GM15510 (cell line): Measurements from ENCODE around the gene KRT80.

ENCODE experiments used
- POLR2A ChIP-seq: IDR thresholded peaks from 3 replicates; pipeline ENCODE4 v1.6.1; 2011; ENCODE audit warnings: borderline replicate concordance; ENCODE audit not compliant: insufficient read length; ENCODE audit errors: extremely low read depth

Gene KRT80

DNA sequence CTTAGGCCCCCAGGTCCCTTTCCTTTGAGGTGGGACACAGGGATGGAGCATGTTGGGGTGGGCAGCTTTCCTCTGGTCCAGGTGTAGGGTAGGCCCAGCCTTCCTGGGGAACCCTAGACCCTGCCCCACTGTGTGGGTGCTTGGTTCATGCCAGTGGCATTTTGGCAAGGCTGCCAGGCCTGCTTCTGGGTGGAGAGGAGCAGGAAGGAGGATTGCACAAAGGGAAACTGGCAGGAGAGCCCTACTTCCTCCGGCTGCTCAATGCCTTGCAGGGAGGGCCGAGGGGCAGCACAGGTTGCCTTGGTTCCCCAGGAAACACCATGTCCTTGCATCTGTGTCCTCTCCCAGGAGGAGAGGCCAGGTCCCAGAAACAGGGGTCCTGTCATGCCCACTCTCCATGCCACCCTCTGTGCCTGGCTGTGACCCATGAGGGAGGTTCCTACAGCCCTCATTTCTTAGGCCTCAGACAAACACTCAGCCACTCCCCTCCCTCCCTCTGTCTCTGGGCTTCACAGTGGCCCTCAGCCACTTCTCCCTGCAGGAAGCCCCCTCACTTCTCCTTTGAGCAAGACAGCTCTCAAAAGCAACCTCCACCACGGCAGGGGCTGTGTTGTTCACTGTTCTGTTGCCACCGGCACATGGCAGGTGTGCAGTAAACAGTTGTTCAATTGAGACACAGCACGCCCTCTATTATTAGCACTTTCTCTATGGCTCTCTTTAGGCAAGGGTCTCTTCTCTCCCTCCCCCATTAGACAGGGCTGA is 6.8 kb upstream of the KRT80 start:
- no peak for TF ChIP-seq POLR2A

DNA sequence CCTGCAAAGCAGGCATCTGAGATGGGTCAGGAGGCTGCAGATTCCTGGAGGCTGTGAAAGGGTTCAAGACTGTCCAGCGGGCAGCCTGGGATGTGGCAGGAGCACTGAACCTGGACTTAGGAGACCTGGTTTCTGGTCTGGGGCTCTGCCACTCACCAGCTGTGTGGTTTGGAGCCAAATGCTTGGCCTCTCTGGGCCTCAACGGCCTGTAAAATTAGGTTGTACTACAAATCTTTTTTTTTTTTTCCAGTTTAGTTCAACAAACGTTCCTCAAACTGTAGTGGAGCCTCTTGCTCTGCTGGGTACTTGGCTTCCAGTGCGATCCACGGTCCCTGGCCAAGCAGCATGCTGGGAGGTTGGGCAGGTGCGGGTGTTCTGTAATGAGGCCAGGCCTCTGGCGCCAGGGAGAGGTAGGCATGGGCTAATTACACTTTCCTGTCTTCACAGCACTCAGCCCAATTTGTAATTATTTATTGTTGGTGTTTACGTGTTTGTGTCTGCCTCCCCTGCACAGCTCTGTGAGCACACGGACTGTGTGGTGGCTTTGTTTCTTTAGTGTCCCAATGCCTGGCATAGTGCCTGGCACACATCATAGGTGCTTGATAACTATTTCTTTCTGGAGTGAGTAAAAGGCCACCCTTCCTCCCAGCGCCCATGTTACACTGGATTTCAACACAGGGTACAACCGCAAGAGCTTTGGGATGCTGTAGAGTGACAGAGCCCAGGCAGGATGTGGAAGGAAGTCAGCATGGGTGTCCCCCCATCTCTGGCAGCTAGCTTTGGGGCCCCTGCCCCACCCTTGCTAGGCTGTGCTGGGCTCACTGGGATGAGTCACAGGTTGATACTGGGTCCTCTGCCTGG is 5.8 kb upstream of the KRT80 start:
- no peak for TF ChIP-seq POLR2A

DNA sequence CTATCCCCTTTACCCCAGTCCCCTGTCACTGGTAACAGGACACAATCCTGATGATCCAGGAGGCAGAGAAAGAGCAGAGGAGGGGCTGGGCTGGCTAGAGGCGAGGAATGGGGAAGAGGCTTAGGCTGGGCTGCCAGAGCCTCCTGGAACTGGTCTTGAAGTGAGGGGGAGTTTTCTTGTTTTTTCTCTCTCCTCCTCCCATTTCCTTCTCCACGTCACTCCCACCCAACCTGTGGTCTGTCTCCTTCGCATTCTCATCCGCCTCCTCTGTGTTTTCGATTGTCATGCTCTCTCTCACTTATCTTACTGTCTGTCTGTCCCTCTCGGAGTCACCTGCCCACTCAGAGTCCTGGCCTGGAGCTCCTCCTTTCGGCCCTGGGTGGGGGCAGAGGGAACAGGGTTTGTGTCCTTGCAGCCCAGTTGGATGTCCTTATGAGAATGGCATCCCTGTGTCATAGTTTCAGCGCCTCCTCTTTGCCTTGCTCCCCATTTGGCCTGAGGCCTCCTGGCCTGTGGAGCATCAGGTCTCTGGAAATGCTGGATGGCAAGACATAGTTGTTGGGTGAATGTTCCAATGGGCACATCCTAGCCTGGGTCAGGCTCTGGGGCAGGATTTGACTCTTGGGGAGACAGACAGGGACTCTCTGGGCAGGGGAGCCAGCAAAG is 3.4 kb upstream of the KRT80 start:
- no peak for TF ChIP-seq POLR2A

DNA sequence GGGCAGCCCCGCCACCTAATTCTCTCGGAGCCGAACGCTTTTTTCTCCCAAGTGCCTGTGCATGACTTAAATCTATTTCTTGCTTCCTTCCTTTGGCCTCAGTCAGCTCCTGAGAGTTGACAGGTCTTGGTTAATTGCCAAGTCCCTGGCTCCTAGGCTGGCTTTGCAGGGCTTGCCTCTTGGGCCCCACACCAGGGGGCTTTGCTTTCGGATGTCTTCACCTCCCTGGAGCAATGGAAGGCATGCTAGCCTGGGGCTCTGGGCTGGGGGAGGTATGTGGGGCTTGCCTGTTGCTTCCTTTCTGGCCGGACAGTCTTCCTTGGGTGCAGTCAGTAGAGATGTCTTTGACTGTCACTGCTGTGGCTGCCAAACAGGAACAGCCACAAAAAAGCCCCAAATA is 2.2 kb upstream of the KRT80 start:
- TF ChIP-seq POLR2A: no peak

DNA sequence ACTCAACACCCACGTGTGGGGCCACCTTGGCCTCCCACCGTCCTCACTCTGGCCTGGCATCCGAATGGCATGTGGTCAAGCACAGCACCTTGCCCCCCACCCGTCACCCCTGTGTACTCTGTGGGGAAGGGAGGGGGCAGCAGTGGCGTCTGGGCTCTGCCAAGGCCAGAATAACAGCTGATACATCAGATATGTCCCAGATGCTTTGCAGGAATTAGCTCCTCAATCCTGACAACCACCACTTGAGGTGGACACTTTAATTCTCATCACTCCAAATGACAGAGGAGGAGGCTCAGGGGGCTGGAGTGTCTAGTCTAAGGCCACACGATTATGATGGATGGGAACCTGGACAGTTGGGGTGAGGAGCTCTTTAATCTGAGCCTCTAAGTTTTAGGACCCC is 1.7 kb upstream of the KRT80 start:
- no peak for TF ChIP-seq POLR2A

DNA sequence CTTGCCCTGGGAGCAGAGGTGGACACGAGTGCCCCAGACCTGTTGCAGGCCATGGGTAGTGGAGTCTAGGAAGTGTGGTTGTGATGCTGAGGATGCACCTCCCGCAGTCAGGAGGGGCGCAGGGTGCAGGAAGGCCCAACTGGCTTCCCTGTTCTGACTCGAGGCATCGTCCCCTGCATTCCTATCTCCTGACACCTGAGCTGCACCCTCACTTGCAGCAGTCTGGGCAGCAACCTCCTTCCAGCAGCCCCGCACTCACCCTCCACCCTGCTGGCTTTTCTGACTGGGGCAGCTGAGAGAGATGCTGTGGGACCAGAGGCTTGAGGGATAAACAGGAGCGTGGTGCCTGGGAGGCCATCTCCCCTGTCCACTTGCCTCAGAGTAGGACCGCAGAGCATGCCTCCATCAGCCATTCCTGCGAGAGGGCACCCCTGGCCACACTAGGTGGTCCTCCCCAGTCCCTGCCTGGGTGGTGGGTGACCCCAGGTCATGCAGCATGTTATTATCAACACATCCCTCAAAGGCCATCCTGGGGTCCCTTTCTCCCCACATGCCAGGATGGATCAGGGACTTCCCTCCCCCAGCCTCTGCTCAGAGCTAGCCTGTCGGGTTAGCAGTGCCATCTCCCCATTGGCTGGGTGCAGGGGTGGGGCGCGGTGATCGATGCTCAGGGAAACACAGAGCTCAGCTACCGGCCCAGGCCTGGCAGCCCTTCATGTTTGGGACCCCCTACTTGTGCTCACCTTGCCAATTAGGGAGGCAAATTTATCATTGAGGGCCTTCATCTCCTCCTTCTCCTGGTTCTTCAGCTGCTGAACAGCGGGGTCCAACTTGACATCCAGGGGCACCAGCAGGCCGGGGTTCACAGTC is 719 bp downstream of the KRT80 start:
- TF ChIP-seq POLR2A: no peak

DNA sequence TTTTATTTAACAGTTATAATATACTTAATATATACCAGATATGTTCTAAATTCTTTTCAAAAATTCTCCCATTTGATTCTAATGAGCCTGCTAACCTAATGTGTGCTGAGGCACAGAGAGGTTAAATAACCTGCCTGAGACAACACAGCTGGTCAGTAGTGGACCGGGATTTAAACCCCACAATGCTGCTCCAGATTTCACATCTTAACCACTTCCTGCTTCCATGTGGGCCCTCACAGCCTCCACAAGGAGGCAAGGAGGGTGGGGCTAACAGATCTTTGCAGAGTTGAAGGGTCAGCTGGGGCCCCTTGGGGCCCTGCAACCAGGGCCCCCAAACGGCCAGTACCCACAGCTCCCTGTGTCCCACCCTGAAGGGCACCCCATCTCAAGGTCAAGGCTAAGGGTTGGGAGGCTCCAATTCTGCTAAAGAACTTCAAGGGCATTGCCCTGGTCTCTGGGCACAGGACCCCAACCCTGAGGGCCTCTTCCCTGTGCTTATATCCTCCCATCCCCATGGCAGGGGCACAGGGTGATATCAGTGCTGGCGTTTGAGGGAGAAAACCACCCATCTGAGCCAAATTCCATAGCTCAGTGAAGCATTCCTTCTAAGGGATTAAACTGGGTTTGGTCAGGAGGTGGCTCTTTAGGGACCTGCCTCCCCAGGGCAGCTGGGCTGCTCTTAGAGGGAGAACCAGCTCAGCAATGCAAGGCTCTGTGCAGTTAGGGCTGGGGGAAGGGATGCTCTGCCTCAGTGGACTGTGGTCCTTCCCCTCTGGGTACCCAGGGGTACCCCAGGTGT is 2.2 kb downstream of the KRT80 start:
- no peak for TF ChIP-seq POLR2A

DNA sequence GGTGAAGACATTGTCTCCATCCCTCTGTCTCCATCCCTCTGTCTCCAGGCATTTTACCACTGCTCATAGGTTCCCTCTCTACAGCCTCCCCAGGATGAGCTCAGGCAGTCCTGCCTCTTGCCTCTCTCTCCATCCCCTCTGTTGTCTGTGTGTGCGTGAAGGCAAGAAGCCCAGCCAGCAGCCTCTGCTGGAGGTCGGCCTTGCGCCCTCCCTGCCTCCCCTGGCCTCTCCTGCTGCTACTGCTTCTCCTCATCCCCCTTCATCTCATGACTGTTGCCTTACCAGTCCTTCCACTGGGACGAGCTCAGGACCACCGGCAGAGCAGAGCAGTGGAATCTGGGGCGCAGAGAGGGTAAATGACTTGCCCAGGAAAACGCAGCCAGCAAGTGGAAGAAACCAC is 3.2 kb downstream of the KRT80 start:
- no peak for TF ChIP-seq POLR2A

DNA sequence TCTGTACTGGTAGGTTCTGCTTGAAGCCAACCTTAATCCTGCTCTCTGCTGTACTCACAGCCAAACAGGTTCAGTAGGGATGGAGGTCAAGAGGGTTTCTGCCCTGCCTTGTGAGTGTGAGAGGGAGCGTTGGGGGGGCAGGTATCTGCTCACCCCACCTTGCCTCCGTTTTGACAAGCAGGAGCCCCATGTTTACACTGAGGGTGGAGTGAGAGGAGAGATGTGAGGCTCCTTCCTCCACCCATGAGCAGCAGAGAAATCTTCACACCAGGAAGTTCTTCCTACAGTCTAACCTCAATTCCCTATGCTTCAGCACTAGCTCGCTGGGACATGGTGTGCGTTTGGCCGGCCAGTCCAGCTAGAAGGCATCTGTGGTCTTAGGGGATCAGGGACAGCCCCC is 4.2 kb downstream of the KRT80 start:
- no peak for TF ChIP-seq POLR2A

DNA sequence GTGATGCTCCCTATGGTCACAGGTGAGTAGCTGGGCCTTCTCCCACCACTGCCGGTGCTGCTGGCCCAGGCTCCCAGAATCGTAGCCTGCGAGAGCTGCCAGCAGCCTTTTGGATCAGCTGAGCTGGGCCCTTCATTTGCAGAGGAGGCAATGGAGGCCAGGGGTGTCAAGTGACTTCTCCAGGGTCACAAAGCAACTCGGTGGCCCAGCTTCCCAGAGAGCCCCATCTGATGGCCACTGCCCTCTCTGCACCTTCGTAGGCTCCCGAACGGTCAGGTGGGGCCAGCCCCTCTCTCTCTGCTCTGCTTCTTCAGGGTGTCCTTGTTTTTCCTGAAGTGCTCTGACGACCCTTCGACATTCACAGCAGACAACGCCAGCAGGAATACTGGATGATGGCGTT is 4.6 kb downstream of the KRT80 start:
- no peak for TF ChIP-seq POLR2A

DNA sequence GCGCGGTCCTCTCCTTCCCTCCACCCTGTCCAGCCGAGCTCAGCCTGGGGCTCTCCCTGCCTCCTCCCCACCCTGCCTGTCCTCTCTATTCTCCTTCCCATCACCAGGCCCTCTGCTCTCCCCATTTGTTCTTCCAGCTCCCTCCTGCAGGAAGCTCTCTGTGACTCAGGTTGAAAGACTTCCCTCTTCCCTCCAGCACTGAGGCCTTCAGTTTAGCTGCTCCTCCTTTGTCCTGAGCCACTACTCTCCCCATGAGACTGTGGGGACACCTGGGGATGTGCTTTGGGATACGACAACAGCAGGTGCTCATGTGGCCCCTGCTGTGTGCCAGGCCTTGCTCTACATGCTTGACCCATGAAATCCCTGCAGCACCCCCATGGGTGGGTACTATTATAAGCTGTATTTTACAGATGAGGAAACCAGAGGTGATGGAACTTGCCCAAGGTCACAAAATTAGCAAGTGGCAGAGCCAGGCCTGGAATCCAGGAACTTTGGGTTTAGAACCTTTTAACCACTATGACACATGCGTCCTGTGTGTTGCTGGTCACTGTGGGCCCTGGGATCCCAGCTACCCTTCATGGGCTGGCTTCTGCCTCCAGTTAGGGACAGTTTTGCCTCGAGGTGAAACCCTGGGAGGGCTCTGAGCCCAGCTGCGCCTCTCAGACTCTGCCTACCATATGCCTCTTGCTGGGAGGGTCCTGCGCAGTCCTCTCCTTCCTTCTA is 5.5 kb downstream of the KRT80 start:
- no peak for TF ChIP-seq POLR2A

DNA sequence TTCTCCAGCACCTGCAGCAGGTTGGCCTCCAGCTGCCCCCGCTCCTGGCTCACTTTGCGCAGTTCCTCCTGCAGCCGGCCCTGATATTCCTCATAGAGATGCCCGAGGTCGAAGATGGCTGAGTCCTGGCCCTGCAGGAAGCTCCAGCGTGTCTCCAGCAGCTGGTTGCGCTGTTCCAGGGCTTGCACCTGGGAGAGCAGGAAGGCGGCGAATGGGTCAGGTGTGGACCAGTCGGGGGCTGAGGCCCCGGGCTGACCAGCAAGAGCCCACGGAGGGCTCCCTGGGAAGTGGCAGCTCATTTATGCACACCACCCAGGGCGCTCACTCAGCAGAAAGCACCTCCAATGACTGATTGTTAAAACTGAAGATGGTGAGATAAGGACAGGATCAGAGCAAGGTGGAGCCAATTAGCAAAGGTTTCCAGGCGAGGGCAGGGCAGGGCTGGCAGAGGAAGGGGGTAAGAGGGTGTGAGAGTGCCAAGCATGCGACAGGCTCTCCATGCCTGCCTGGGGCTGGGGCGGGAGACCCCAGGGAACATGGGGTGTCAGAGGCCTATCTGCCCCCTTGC is 6.3 kb downstream of the KRT80 start:
- TF ChIP-seq POLR2A: no peak

DNA sequence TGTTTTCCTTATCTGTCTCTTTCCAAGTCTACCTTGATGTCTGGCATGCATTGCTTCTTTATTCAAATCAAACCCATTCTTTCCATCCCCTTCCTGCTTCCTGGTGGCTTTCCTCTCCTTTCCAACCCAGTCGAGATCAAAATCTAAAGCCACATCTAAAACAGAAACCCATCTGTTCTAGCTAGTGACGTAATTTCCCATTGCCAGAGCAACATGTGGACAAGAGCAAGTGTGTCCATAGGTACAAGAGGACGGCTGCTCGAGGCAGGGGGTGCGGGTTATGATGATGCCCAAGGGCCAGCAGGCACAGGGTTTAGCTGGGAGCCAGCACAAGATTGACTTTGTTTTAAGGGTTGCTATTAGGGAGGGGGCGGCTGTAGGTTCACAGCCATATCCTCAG is 7.0 kb downstream of the KRT80 start:
- no peak for TF ChIP-seq POLR2A

DNA sequence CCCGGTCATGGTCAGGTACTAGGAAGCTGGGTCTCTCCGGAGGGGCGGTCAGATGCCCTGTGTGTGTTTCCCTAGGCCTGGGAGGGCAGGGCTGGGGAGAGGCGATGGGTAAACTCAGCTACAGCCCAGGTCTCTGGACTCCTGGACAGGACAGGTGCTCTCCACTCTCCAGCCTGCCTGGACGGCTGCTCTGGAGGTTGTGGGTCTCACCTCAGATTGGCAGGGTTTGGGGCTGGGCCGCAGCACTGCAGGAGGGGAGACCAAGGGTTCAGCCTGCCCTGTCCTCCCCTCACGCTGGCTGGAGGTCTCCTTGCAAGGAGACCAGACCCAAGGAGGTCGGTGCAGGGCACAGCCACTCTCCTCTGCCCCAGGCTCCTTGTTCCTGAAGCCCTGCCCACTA is 7.8 kb downstream of the KRT80 start:
- no peak for TF ChIP-seq POLR2A

DNA sequence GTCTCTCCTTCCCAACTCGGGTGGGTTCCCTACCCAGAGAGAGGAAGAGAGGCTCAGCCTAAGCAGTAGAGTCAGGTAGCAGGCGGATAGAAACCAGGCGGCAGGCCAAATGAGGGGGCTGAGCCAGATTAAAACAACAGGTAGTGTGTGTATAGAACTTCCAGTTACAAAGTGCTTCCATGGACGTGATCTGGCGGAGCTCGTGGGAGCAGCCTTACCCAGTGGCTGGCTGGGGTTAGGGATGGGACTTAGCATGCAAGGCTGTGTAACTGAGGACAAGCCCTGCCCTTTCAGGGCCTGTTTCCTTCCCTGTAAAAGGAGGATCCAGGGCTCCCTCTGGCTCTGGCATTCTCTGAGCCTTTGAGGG is 8.3 kb downstream of the KRT80 start:
- TF ChIP-seq POLR2A: no peak
